Measurements from ENCODE around the gene RAP1A. TPM values are rescaled to one million over a fixed set of nuclear protein-coding genes. Genes with fewer than 3 reads are reported as not detected.

The RAP1A gene
- 23.8 to 35.2 TPM (median 28.7 TPM) in 5 replicates for total RNA-seq (2022; extraction: Qiagen RNA extraction; ENCODE audit: low read depth)

DNA sequence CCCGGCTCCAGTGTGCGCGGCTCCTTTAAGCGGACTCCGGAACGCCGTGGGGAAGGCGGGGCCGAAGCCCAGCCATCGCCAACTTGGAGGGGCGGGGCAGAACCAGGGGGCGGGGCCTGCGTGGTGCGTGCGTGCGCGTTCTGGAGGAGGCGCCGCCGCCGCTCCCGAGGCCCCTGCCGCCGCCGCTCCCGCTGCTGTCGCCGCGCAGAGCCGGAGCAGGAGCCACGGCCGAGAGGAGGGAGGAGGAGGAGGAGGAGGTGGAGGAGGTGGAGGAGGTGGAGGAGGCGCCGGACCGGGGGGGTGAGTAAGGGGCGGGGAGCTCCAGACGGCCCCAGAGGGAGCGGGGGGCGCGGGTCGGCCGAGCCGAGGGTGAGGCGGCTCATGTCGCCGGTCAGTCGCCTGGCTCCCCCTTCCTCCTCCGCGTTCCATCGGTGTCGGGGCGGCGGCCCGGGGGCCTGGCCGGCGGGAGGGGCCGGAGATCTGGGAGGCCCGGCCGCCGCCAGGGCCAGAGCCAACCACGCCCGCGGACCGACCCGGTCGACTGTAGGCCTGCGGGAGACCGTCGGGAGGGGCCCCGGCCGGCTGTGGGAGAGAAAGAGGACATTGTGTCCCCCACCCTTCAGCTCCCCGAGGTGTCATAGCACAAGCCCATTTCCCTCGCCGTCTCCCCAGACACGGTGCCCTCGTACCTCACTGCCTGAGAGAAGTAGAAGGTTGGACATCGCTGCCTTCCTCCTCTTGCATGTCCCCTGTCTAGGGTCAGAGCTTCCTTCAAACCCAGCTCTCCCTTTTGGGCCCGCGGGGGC lies at the start of gene RAP1A:
TSS of gene RAP1A (plus strand) at position 155 of the 806 bp plus-strand sequence. CDS start 71,572 bp downstream, outside the sequence.

DNA sequence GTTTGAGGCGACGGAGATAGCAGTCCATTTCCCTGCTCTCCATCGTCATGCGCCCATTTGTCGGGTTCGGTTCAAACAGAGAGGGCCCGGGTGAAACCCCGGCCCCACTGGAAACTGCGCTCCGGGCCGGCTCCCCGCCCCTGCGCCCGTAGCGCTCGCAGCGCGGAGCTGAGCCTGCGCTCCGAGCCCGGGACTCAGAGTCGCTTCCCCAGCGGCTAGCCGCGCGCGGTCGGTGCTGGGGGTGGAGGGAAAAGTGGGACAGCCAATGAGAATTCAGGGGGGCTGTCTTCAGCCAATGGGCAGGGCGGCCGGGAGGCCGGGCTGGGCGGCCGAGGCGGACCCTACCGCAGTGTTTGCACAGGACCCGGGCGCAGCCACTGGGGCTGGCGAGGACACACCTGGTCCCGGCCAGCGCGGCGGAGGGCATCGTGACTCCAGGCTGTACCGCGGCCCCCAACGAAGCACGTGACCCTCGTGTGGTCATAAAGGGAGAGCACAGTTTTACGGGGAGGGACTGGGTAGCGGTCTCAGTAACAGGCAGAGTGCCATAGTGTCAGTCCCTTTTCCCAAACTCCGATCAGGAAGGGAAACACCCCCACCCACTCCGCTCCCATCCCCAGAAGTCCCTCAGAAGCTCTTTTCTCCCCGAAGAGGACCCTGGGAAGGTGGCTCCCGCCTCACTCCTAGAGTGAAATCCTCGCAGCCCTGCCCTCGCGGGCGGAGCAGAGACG lies 119.8 kb downstream of the RAP1A start, which contains the start of gene INKA2:
TSS of gene INKA2 (minus strand) at position 202 of the 731 bp plus-strand sequence. CDS start at position 49, 153 bp downstream.

DNA sequence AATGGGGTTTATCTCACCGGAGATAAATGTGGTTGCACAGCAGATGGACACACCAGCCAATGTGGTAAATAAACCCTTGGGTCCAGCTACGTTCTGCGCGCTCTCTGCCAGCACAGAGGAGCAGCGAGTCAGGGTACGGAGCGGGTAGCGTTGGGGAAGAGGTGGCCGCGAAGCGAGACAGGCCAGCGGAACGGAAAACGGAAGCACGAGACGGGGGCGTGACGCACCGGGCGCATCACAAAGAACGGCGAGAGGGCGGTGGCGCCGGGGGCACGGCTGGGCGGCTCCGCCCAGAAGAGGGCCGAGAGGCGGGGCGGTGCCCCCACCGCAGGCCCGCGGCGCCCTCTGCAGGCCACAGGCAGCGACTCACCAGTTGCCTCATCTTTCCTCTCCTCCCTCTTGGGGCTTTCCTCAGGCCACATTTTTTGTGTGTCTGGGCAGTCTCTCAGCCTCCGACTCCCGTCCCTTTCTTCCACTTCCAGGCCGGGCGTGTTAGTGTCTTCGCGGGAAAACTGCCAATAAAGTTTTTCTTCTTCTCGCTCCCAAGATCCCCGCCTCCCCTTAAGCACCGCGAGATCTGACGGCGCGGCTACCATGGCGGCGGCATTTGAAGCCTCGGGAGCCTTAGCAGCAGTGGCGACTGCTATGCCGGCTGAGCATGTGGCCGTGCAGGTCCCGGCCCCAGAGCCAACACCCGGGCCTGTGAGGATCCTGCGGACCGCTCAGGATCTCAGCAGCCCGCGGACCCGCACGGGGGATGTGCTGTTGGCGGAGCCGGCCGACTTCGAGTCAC lies 135.9 kb downstream of the RAP1A start, which contains the start of gene DDX20:
TSS of gene DDX20 (plus strand) at position 571 of the 793 bp plus-strand sequence. CDS start at position 595, 24 bp downstream.

Other genes with a start within 250 kb of the RAP1A start
- 0.85 to 1.5 TPM (median 0.89 TPM) in 5 replicates for gene OVGP1, start 192.1 kb upstream of the RAP1A start, total RNA-seq (2022; extraction: Qiagen RNA extraction; ENCODE audit: low read depth)
- gene WDR77, start 170.5 kb upstream of the RAP1A start, total RNA-seq (2022; extraction: Qiagen RNA extraction; ENCODE audit: low read depth): 33.9 to 56.5 TPM (median 53.9 TPM) in 5 replicates
- gene ATP5PB, start 170.3 kb upstream of the RAP1A start, total RNA-seq (2022; extraction: Qiagen RNA extraction; ENCODE audit: low read depth): 246 to 258 TPM (median 255 TPM) in 5 replicates
- 0.14 to 0.38 TPM (median 0.23 TPM) in 3 of 5 replicates, not detected in the others for gene C1orf162, start 145.8 kb upstream of the RAP1A start, total RNA-seq (2022; extraction: Qiagen RNA extraction; ENCODE audit: low read depth)
- not detected in 5 replicates for gene ADORA3, start 116.2 kb upstream of the RAP1A start, total RNA-seq (2022; extraction: Qiagen RNA extraction; ENCODE audit: low read depth)
- not detected in 5 replicates for gene TMIGD3, start 116.2 kb upstream of the RAP1A start, total RNA-seq (2022; extraction: Qiagen RNA extraction; ENCODE audit: low read depth)
- 1.5 to 3.1 TPM (median 1.9 TPM) in 5 replicates for gene INKA2, start 119.6 kb downstream of the RAP1A start, total RNA-seq (2022; extraction: Qiagen RNA extraction; ENCODE audit: low read depth)
- gene DDX20, start 136.1 kb downstream of the RAP1A start, total RNA-seq (2022; extraction: Qiagen RNA extraction; ENCODE audit: low read depth): 9.0 to 10.3 TPM (median 9.5 TPM) in 5 replicates